HepG2 (cell line): ENCODE measurements around the gene DNAJA3. TPM values are rescaled to one million over a fixed set of nuclear protein-coding genes. Genes with fewer than 3 reads are reported as not detected.

Source experiments
- AFF4 ChIP-seq: sonication (generic); formaldehyde crosslinking; IDR thresholded peaks from 2 replicates; pipeline ENCODE4 v1.4.0; 2020; ENCODE audit warnings: missing genetic modification reagents
- AKAP8 ChIP-seq: sonication (generic); formaldehyde crosslinking; IDR thresholded peaks from 2 replicates; pipeline ENCODE4 v1.5.1; 2020; ENCODE audit warnings: mild to moderate bottlenecking, missing genetic modification reagents
- ATF1 ChIP-seq: IDR thresholded peaks from 2 replicates; pipeline ENCODE4 v1.6.1; 2016; ENCODE audit warnings: mild to moderate bottlenecking, control low read depth
- ATF2 ChIP-seq: sonication (generic); formaldehyde crosslinking; IDR thresholded peaks from 2 replicates; pipeline ENCODE4 v1.4.0; 2020; ENCODE audit warnings: missing genetic modification reagents
- FOSL1 ChIP-seq: sonication (generic); formaldehyde crosslinking; IDR thresholded peaks from 2 replicates; pipeline ENCODE4 v1.9.0; 2021; ENCODE audit warnings: missing genetic modification reagents, borderline replicate concordance
- FOXA3 ChIP-seq: IDR thresholded peaks from 2 replicates; pipeline ENCODE4 v1.6.1; 2016; ENCODE audit warnings: missing genetic modification reagents, missing compliant biosample characterization
- FOXK1 ChIP-seq: sonication (generic); formaldehyde crosslinking; IDR thresholded peaks from 2 replicates; pipeline ENCODE4 v1.4.0; 2020; ENCODE audit warnings: low read depth, missing genetic modification reagents, borderline replicate concordance
- GATAD1 ChIP-seq: IDR thresholded peaks from 2 replicates; pipeline ENCODE4 v1.6.1; 2016; ENCODE audit warnings: missing genetic modification reagents, missing compliant biosample characterization
- HCFC1 ChIP-seq: fragments of 150-350 bp; IDR thresholded peaks from 2 replicates; pipeline ENCODE4 v1.6.1; 2014; ENCODE audit warnings: low read depth, low read length
- NCOA1 ChIP-seq: sonication (generic); formaldehyde crosslinking; IDR thresholded peaks from 2 replicates; pipeline ENCODE4 v1.9.0; 2021; ENCODE audit warnings: missing genetic modification reagents
- RXRA ChIP-seq: sonication (generic); formaldehyde crosslinking; IDR thresholded peaks from 2 replicates; pipeline ENCODE4 v1.5.1; 2020; ENCODE audit warnings: missing genetic modification reagents
- SMAD3 ChIP-seq: sonication (generic); formaldehyde crosslinking; IDR thresholded peaks from 2 replicates; pipeline ENCODE4 v1.4.0; 2020; ENCODE audit warnings: missing genetic modification reagents
- TERF1 ChIP-seq: sonication (generic); formaldehyde crosslinking; IDR thresholded peaks from 2 replicates; pipeline ENCODE4 v1.8.0; 2022; ENCODE audit warnings: mild to moderate bottlenecking, missing genetic modification reagents, moderate library complexity
- THAP7 ChIP-seq: sonication (generic); formaldehyde crosslinking; IDR thresholded peaks from 2 replicates; pipeline ENCODE4 v1.8.1; 2023; ENCODE audit warnings: mild to moderate bottlenecking, missing genetic modification reagents
- TRIM22 ChIP-seq: fragments of 450-650 bp; IDR thresholded peaks from 2 replicates; pipeline ENCODE4 v1.6.1; 2017
- ZGPAT ChIP-seq: IDR thresholded peaks from 2 replicates; pipeline ENCODE4 v1.6.1; 2016; ENCODE audit warnings: mild to moderate bottlenecking
- ZNF350 ChIP-seq: sonication (generic); formaldehyde crosslinking; IDR thresholded peaks from 2 replicates; pipeline ENCODE4 v1.4.0; 2020; ENCODE audit warnings: mild to moderate bottlenecking, low read depth, missing genetic modification reagents, borderline replicate concordance
- ZNF451 ChIP-seq: sonication (generic); formaldehyde crosslinking; IDR thresholded peaks from 2 replicates; pipeline ENCODE4 v1.5.0; 2020; ENCODE audit warnings: mild to moderate bottlenecking, missing genetic modification reagents
- polyA plus RNA-seq, 8 experiments: library from polyadenylated mRNA; depleted of rRNA in 3 of 8; stranded (reverse) in 7 of 8; unstranded in 1 of 8; fragments of >200 nt; fragmentation: Illumina TruSeq in 4 of 8; extraction: Trizol in 4 of 8; gene quantifications; 2 replicates each; pipeline versions ENCODE4 v1.2.1 to v1.2.3, GENCODE V29; 2011 to 2016; ENCODE audit warnings: low read depth in 4 of 8, missing spikeins in 1 of 8, mixed read lengths in 1 of 8; ENCODE audit not compliant: insufficient read depth in 1 of 8
- total RNA-seq, 5 experiments: library from RNA; depleted of rRNA; stranded (reverse); fragments of >200 nt; fragmentation: Illumina TruSeq; extraction: Trizol; gene quantifications; 2 replicates each; pipeline ENCODE4 v1.2.3, GENCODE V29; 2016; ENCODE audit warnings: low read depth in 1 of 5

Gene DNAJA3
- total and polyA plus RNA-seq, 2 of the 13 experiments (the other 11 are each of a cell fraction or from before 2014, with no cell fraction given), result 77.0 to 83.3 TPM

- TF ChIP-seq TERF1 (CRISPR knock-in tag) (no peak), ZGPAT (CRISPR knock-in tag) (peak; percentile 95), THAP7 (CRISPR knock-in tag) (no peak; the same call in 1 of the 2 replicates), AFF4 (CRISPR knock-in tag) (no peak), AKAP8 (CRISPR knock-in tag) (peak; percentile 92), TRIM22 (no peak), ATF2 (CRISPR knock-in tag) (peak; percentile 77), FOXK1 (CRISPR knock-in tag) (peak; percentile 17; the same call in 1 of the 2 replicates), ZNF350 (CRISPR knock-in tag) (peak; percentile 81; the same call in 1 of the 2 replicates), FOSL1 (no peak), NCOA1 (CRISPR knock-in tag) (no peak), ATF1 (CRISPR knock-in tag) (no peak), GATAD1 (CRISPR knock-in tag) (peak; percentile 77), SMAD3 (CRISPR knock-in tag) (no peak), RXRA (0 out of 2 replicates have a peak, but pooled peaks have one; percentile 65), FOXA3 (peak; percentile 72), ZNF451 (CRISPR knock-in tag) (peak; percentile 63; the same call in 1 of the 2 replicates), HCFC1 (no peak; the same call in 1 of the 2 replicates)
Measured at GRCh38 chr16:4475880-4476788, 50.5 kb downstream of the DNAJA3 start, which contains the start of gene HMOX2 (continued).
